Stimulated activated CD4-positive, alpha-beta T cell treated with anti-CD3 and anti-CD28 coated beads, Interleukin-1b, Interleukin-23, amount 100 ng/mL, for 24 hours (primary cell): ENCODE measurements around the gene ZNF688.
"Not testable (repeated sequence)": the region's sequence is repeated elsewhere in the genome, so short reads cannot be mapped to it uniquely, and the experiment has no call there.

Experiments used
- DNase-seq, 4 experiments: peaks; one replicate each; pipeline ENCODE4 v3.0.0-alpha.2; 2020; ENCODE audit warnings: low read depth in 4 of 4, low spot score in 1 of 4

The ZNF688 gene

GRCh38 chr16:30571445-30572322 is at the start of gene ZNF688:
ZNF688 (minus strand) TSS chr16:30571714; CDS start chr16:30571629, 85 bp downstream.
- DNase-seq: peak; percentile 70 to 91 (median 78)

DNA sequence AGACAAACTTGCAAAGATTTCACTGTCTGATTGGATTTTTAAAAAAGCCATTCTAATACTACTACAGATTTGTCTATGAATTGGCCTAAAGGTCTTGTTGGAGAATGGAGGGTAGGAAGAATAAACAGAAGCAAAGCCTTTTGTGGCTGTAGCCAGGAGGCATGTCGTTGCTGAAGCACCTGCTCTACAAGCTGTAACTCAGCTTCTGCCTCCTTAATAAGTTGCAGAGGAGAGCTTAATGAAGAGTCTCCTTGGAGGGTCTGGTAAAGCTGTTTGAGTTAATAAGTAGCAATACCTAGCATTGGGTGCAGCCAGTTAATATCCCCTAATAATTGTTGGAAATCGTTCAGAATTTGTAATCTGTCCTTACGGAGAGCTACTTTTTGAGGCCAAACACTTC is 48.7 kb upstream of the ZNF688 start:
- DNase-seq: no peak

DNA sequence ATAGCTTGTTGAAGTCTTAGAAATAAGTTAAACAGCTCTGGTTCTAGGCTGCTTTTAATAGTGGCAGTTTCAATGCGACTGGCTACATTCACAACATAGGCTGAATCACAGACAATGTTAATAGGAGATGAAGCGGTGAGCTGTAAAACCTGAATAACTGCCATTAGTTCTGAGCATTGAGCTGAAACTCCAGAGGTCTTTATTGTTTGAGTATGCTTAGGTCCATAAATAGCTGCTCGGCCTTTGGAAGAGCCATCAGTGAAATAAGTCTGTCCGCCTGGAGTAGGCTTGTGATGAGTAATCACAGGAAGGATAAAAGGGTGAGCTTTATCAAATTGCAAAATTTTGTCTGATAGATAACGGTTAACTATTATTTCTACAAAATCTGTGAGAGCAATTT is 48.1 kb upstream of the ZNF688 start:
- DNase-seq: no peak

- DNase-seq: no peak
Measured at GRCh38 chr16:30619202-30619601, 47.7 kb upstream of the ZNF688 start.

DNA sequence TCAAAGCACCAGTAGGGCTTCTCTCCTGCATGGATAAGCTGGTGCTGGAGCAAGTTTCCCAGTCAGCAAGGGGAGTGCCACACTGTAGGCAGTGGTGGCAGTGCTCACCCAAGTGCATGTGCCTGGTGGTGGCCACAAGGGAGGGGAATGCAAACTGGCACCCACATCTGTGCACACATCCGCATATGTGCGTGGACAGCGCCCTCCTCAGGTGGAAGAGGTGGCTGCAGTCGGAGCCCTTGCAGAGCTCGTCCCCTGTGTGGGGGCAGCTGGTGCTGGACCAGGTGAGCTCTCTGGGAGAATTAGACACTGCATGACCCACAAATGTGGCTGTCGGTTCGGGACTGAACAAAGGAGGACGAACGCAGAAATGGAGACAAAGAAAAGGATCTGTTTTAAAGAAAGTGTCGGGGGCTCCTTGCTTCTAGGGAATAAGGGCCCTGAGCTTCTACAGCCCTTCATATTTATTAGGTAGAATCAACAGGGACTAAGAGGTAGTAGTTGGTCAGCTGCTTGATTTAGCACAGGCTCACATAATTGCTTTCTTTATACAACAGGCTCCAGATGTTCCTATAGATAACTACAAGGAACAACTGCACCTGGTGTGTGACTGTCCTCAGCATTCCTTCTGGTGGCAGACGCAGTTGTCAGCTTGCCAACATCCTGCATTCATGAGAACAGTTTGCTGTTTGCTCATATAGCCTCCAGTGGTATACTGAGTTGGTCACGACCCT is 44.0 kb upstream of the ZNF688 start:
- peak in 3 of 4 experiments; percentile 49 to 72 (median 52) for DNase-seq

DNA sequence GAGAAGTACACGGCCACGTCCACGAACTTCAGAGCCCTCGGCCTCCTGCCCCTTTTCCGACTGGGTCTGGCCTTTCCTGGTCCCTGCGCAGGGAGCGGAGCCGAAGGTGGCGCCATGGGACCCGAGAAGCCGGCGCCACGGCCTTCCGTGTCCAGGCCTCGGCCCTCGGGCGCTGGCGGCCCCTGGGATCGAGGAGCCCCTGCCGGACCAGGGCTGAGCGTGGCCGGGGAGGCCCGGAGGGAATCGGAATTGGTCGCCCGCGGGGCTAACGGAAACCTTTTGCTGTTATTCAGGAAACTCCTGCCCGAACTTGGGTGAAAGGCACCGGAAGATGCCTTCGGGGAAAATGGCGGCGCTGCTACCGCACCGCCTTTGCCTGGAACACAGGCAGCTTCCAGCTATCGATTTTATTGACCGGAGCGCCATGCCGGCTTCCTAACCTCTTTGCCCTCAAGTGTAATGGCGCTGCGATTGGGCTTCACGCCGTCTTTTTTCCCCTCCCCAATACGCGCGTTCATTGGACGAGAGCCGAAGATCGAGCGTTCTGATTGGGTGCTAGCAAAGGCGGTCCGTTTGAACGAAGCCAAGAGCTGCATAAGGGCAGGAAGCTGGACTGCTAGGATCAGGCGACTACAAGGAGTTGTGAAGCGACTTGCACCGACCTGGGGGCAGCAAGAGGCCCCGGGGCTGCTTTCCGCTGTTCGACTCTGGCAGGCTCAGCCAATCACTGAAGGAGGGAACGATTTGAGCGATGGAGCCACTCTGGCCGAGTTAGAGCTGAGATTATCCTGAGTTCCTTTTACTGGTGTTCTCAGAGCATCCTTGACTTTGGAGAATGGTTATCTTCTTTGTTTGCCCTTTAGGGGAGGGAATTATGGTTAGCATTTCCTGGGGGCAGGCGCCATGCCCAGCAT is 38.7 kb upstream of the ZNF688 start, which contains the start of gene ZNF689:
TSS of gene ZNF689 (minus strand) at position 464 of the 914 bp plus-strand sequence. CDS start at position 116, 348 bp downstream.
- DNase-seq: peak; percentile 78 to 89 (median 84)

DNA sequence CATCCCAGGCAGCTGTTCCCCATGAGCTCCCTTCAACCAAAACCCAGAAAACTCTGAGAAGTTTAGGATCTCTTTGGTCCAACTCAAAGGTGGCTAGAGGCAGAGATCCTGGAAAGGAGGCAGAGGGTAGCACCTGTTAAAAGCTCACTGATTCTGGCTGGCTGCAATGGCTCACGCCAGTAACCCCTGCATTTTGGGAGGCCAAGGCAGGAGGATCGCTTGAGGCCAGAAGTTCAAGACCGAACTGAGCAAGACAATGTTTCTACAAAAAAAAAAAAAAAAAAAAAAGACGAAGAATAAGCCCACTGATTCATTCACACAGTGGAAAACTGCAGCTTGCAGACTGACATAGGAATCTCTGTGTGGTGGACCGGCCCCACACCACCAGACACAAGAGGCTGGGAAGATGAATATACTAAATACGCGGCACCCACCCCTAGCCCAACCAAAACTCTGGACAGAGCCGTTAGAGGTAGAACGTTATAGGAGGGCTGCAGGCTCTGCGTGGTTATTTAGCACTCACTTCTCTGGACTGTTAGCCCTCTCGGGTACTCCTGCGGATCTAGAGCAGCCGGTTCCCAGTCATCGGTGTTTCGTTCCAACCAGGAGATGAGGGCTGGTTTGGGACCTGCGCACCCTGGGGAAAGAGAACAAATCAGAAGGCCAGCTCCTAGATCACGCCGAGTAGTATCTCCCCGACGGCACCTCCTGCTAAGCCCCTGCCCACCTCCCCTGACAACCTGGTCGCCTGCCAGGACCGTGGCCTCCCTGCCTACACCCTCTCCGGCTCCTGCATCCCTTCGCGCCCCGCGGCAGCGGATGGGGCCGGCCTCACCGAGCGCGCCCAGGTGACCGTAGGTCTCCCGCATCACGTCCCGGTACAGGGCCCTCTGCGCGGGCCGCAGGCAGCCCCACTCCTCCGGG is 37.8 kb upstream of the ZNF688 start:
- DNase-seq: peak in 1 of 4 experiments; percentile 19

DNA sequence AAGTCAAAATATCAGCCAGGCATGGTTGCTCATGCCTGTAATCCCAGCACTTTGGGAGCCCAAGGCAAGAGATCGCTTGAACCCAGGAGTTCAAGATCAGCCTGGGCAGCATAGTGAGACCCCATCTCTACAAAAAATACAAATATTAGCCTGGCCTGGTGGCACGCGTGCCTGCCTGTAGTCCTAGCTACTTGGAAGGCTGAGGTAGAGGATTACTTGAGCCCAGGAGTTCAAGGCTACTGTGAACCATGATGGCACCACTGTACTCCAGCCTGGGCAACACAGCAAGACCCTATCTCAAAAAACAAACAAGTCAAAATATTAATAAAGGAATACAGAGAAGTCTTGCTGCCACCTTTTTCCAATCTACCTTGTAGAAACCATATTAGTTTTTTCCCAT is 34.5 kb upstream of the ZNF688 start:
- no peak for DNase-seq

- DNase-seq: no peak
Measured at GRCh38 chr16:30605158-30605557, 33.6 kb upstream of the ZNF688 start.

DNA sequence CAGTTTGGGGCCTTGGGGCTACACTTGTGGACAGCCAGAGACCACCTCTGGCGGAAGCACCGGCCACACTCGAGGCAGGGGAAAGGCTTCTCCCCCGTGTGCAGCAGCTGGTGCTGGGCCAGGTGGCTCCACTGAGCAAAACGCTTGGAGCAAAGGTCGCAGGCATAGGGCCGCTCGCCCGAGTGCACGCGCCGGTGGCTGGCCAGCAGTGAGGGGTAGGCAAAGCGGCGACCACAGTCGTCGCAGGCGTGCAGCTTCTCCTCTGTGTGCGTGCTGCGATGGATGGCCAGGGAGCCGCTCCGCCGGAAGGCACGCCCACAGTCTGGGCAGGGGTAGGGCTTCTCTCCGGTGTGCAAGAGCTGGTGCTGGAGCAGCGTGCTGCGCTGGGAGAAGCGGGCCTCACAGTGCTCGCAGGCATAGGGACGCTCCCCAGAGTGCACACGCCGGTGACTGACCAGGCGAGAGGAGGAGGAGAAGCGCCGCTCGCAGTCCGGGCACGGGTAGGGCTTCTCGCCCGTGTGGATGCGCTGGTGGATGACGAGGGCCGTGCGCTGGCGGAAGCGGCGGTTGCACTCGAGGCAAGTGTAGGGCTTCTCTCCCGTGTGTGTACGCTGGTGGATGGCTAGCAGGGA is 32.9 kb upstream of the ZNF688 start:
- no peak for DNase-seq

DNA sequence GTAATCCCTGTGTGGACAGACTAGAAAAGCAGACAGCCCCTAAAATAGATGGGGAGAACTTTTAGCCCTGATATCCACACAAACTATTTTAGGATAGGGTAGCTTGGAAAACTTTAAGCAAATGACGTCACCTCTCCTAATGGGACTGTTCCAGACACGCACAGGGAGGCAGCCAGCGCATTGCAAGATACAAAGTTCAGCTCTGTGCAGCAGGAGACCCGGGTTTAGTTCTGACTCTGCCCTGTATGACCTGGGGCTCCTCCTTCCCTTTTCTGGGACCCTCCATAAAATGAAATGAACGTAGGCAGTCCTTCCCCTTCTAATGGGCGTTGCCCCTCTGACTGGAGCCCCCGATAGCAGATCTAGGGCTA is 32.4 kb upstream of the ZNF688 start:
- DNase-seq: no peak

DNA sequence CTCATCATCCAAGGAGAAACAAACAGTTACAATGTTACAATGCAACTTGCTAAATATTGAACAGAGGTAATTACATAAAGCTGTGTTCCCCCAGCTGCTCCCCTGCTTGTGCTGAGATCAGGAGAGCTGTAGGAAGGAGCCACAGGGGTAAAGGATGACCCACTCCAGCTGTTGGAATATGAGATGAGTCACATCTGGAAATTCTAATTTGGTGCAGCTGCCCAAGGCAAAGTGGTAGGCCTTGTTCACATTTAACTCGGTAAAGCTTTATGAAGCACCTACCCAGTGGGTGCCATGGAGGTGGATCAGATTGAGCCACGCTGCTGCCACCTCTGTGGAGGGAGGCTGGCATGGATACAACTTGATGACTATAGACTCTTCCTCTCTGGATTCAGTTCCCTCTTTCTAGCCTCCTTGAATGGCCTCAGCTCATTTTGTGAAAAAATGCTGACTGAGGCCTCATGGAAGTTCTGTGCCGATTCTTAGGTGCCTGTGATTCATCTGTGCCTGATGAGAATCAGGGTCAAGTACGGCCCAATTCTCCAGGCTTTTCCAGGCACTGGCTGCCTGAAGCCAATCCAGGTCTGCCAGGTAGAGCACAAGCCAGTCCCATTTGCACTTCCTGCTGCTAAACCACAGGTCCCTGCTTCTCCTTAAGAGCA is 31.2 kb upstream of the ZNF688 start:
- no peak for DNase-seq

- DNase-seq: no peak
Measured at GRCh38 chr16:30601966-30602365, 30.5 kb upstream of the ZNF688 start.

DNA sequence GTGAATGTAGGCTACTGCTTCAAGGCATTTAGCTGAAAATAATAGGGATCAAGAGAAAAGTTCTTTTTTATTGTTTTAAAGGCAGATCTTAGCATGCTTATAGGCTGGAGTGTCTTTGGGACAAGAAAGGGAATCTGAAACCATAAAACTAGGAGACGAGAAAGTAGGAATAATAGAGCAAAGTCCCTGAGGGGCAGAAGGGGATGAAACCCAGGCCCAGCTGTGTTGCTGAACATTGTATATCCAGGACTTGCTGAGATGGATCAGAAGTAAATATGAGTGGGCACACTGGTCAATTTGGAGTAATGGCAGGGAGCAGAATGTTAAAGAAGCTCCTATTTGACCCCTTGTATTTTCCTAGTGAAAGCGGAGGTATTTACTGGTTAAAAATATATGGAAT is 29.4 kb upstream of the ZNF688 start:
- no peak for DNase-seq

DNA sequence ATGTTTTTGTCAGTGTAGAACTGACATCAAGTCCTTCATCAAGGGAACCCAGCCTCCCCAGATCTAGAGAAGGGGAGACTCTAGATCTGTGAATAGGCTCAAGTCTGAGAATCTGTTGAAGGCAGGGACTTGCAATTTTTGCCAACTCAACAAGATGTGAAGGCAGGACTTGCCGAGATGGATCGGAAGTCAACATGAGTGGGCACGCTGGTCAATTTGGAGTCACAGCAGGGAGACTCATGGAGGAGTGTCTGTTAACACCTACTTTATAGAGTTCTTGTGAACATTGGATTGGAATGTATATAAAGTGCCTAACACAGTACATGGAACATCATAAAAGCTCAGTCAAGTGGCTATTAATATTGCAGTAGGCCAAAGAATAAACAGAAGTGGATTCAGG is 28.7 kb upstream of the ZNF688 start:
- no peak for DNase-seq

DNA sequence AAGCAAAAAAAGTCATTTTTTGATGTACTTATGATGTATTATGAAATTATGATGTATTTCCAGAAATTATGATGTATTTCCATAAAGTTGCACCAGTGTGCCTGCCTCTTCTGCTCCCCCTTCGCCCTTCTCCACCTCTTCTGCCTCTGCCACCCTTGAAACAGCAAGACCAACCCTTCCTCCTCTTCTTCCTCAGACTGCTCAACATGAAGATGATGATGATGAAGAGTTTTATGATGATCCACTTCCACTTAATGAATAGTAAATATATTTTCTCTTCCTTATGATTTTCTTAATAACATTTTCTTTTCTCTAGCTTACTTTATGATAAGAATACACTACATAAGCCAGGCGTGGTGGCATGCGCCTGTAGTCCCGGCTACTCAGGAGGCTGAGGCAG is 21.4 kb upstream of the ZNF688 start:
- no peak for DNase-seq

- not testable (repeated sequence) for DNase-seq
Measured at GRCh38 chr16:30590869-30591268, 19.4 kb upstream of the ZNF688 start.

DNA sequence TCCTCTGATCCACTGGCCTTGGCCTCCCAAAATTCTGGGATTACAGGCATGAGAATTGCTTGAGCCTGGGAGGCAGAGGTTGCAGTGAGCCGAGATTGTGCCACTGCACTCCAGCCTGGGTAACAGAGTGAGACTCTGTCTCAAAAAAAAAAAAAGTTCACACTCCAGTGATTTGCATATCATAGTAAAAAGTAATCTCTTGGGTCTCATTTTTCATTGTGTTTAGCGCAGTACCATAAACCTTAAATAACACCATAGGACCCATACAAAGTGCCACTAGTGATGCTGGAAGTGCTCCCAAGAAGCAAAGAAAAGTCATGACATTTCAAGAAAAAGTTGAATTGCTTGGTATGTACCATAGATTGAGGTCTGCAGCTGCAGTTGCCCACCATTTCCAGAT is 18.1 kb upstream of the ZNF688 start:
- not testable (repeated sequence) for DNase-seq

GRCh38 chr16:30588651-30589050 is 17.1 kb upstream of the ZNF688 start:
- no peak for DNase-seq
